ENCODE measurements around the gene SYNPR. TPM values are rescaled to one million over a fixed set of nuclear protein-coding genes. Genes with fewer than 3 reads are reported as not detected.

Gene SYNPR
- polyA plus RNA-seq, 1 donor from 2014 or later = 2.0 TPM

- no peak overlapping the region for H2AFZ ChIP-seq (ENCODE audit: low read depth, low read length)
- H3F3A ChIP-seq (ENCODE audit: insufficient read depth, low read length, poor library complexity, severe bottlenecking) = no peaks in the 10 kb centered on the region
- H4K20me1 ChIP-seq (ENCODE audit: insufficient read depth) = no peaks in the 10 kb centered on the region
- no peak overlapping the region for H3K4me3 ChIP-seq (ENCODE audit: low read length)
- no peak for TF ChIP-seq EP300 (conservative IDR thresholded peaks at IDR 0.05; ENCODE audit: poor library complexity, severe bottlenecking)
- TF ChIP-seq SMC3 (conservative IDR thresholded peaks at IDR 0.05; ENCODE audit: poor library complexity) = no peak
- no peak for TF ChIP-seq REST (IDR thresholded peaks at IDR 0.05; ENCODE audit: borderline replicate concordance)
- no peak for TF ChIP-seq MXI1 (conservative IDR thresholded peaks at IDR 0.05; ENCODE audit: poor library complexity, severe bottlenecking)
- TF ChIP-seq TAF1 (IDR thresholded peaks at IDR 0.05; ENCODE audit: low read depth) = no peak
- no peak for TF ChIP-seq RAD21 (conservative IDR thresholded peaks at IDR 0.05)
- no peak for TF ChIP-seq CTCF (IDR thresholded peaks at IDR 0.05; ENCODE audit: poor library complexity, severe bottlenecking)
- TF ChIP-seq EZH2 (IDR thresholded peaks at IDR 0.05; ENCODE audit: borderline replicate concordance, insufficient read depth, low read length, poor library complexity, severe bottlenecking) = no peak
- TF ChIP-seq POLR2AphosphoS5 (IDR thresholded peaks at IDR 0.05) = no peak
- no peaks in the 10 kb centered on the region for H3K27me3 ChIP-seq (ENCODE audit: insufficient read depth, low read depth, low read length)
- H3K9ac ChIP-seq (ENCODE audit: low read length) = no peak overlapping the region
- no peaks in the 10 kb centered on the region for H3K36me3 ChIP-seq (ENCODE audit: insufficient read depth, low read length)
- peaks cover 4% of the 10 kb centered on the region for H3K9me3 ChIP-seq (ENCODE audit: low read length)
- no peak overlapping the region for H3K4me2 ChIP-seq (ENCODE audit: low read length)
- no peaks in the 10 kb centered on the region for H3K9me2 ChIP-seq (ENCODE audit: insufficient read depth, low read length)
- H3K27ac ChIP-seq (ENCODE audit: low read length) = no peak overlapping the region
- H3K79me2 ChIP-seq (replicated peaks; ENCODE audit: insufficient read depth, low read length) = no peaks in the 10 kb centered on the region
Measured at GRCh38 chr3:63354160-63354559, 76.1 kb downstream of the SYNPR start.

- H3F3A ChIP-seq (ENCODE audit: insufficient read depth, low read length, poor library complexity, severe bottlenecking) = no peaks in the 10 kb centered on the region
- no peaks in the 10 kb centered on the region for H4K20me1 ChIP-seq (ENCODE audit: insufficient read depth)
- no peaks in the 10 kb centered on the region for H3K27me3 ChIP-seq (ENCODE audit: insufficient read depth, low read depth, low read length)
- H3K9me3 ChIP-seq (ENCODE audit: low read length) = peaks cover 4% of the 10 kb centered on the region
- no peak overlapping the region for H3K27ac ChIP-seq (ENCODE audit: low read length)
- H3K9me2 ChIP-seq (ENCODE audit: insufficient read depth, low read length) = no peaks in the 10 kb centered on the region
- H3K36me3 ChIP-seq (ENCODE audit: insufficient read depth, low read length) = no peaks in the 10 kb centered on the region
- H2AFZ ChIP-seq (ENCODE audit: low read depth, low read length) = no peak overlapping the region
- TF ChIP-seq POLR2AphosphoS5 (IDR thresholded peaks at IDR 0.05) = no peak
- TF ChIP-seq EP300 (conservative IDR thresholded peaks at IDR 0.05; ENCODE audit: poor library complexity, severe bottlenecking) = no peak
- H3K9ac ChIP-seq (ENCODE audit: low read length) = no peak overlapping the region
- H3K79me2 ChIP-seq (replicated peaks; ENCODE audit: insufficient read depth, low read length) = no peaks in the 10 kb centered on the region
- H3K4me3 ChIP-seq (ENCODE audit: low read length) = no peak overlapping the region
- no peak overlapping the region for H3K4me2 ChIP-seq (ENCODE audit: low read length)
Measured at GRCh38 chr3:63355809-63356208, 77.7 kb downstream of the SYNPR start.

- Histone ChIP-seq H3K4me3 (ENCODE audit: low read length) (no peak overlapping the region), H3K4me2 (ENCODE audit: low read length) (no peak overlapping the region), H3K27ac (ENCODE audit: low read length) (no peak overlapping the region), H3K9me3 (ENCODE audit: low read length) (no peaks in the 10 kb centered on the region), H3K9ac (ENCODE audit: low read length) (no peak overlapping the region), H3K9me2 (ENCODE audit: insufficient read depth, low read length) (no peaks in the 10 kb centered on the region), H3K79me2 (replicated peaks; ENCODE audit: insufficient read depth, low read length) (no peaks in the 10 kb centered on the region), H2AFZ (ENCODE audit: low read depth, low read length) (no peak overlapping the region), H4K20me1 (ENCODE audit: insufficient read depth) (no peaks in the 10 kb centered on the region), H3K27me3 (ENCODE audit: insufficient read depth, low read depth, low read length) (no peaks in the 10 kb centered on the region), H3F3A (ENCODE audit: insufficient read depth, low read length, poor library complexity, severe bottlenecking) (no peaks in the 10 kb centered on the region), H3K36me3 (ENCODE audit: insufficient read depth, low read length) (no peaks in the 10 kb centered on the region)
- TF ChIP-seq RAD21 (conservative IDR thresholded peaks at IDR 0.05) (no peak), REST (IDR thresholded peaks at IDR 0.05; ENCODE audit: borderline replicate concordance) (no peak), TAF1 (IDR thresholded peaks at IDR 0.05; ENCODE audit: low read depth) (no peak), MXI1 (conservative IDR thresholded peaks at IDR 0.05; ENCODE audit: poor library complexity, severe bottlenecking) (no peak), EZH2 (IDR thresholded peaks at IDR 0.05; ENCODE audit: borderline replicate concordance, insufficient read depth, low read length, poor library complexity, severe bottlenecking) (no peak), CTCF (IDR thresholded peaks at IDR 0.05; ENCODE audit: poor library complexity, severe bottlenecking) (no peak), SMC3 (conservative IDR thresholded peaks at IDR 0.05; ENCODE audit: poor library complexity) (no peak)
Measured at GRCh38 chr3:63364495-63364894, 86.4 kb downstream of the SYNPR start.
